Islet precursor cell (in vitro differentiated cells): ENCODE measurements around the gene CEP170.
"Not testable (repeated sequence)": the region's sequence is repeated elsewhere in the genome, so short reads cannot be mapped to it uniquely, and the experiment has no call there.

ENCODE experiments used
- DNase-seq: peaks from one replicate; pipeline ENCODE4 v3.0.0-alpha.2; 2018

CEP170 gene

GRCh38 chr1:243230914-243231313 is 24.2 kb downstream of the CEP170 start:
- DNase-seq = no peak

DNA sequence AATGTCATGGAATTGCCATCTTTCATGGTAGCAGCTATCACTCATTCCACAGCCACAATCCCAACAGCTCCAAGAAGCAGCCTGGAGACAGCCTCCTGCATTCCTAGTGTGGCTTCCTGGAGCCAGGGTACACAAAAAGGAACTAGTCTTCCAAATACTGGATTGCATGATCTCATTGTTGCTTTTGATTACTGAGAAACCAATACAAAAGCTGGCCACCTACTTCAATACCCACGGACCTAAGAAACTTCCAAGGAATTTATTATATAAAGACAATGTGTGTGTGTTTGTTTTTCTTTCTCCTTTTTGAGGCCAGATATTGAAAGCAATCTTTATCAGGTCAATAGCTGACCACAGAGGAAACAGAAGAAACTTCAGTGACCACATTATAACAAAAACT is 25.6 kb downstream of the CEP170 start:
- no peak for DNase-seq

GRCh38 chr1:243227622-243228021 is 27.5 kb downstream of the CEP170 start:
- no peak for DNase-seq

- DNase-seq = no peak
Measured at GRCh38 chr1:243218059-243218458, 37.0 kb downstream of the CEP170 start.

GRCh38 chr1:243217349-243217748 is 37.7 kb downstream of the CEP170 start:
- DNase-seq = no peak

- DNase-seq = no peak
Measured at GRCh38 chr1:243216741-243217140, 38.3 kb downstream of the CEP170 start.

DNA sequence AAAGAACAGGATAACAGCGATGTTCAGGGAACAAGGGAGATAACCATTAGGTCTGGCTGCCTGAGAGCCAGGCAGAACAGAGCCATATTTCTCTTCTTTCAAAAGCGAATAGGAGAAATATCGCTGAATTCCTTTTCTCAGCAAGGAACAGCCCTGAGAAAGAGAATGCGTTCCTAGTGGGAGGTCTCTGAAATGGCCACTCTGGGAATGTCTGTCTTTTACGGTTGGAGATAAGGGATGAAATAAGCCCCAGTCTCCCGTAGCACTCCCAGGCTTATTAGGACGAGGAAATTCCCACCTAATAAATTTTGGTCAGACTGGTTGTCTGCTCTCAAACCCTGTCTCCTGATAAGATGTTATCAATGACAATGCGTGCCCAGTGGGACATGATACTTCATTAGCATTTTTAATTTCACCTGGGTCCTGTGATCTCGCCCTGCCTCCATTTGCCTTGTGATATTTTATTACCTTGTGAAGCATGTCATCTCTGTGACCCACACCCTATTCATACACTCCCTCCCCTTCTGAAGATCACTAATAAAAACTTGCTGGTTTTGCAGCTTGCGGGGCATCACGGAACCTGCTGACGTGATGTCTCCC is 39.7 kb downstream of the CEP170 start:
- not testable (repeated sequence) for DNase-seq

DNA sequence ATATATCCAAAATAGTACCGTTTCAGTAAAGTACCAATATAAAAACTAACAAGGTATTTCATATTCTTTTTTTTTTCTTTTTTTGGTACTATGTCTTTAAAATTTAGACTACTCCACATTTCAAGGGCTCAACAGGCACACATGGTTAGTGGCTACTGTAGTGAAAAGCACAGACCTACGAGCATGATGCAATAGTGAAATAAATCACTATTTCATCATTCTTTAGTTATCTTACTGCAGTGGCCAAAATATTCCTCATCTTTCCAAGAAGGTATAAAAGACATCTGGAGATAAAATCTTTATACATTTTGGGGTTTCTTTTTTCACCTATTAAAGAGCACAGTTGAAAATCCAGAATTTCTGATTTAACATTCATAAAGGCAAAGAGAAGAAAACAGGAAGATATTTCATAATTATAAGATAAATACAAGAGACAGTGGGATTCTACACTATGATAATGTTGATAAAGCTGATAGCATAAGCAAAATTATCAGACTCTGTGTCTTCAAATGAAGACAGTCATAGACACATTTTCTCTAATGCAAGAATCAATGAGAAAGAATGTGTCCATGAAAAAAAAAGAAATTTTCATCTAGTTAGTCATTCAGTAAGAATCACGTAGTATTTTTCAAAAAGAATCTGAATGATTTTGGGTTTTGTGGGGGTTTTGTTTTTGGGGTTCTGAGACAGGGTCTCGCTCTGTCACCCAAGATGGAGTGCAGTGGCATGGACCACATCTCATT is 41.9 kb downstream of the CEP170 start:
- DNase-seq = no peak

DNA sequence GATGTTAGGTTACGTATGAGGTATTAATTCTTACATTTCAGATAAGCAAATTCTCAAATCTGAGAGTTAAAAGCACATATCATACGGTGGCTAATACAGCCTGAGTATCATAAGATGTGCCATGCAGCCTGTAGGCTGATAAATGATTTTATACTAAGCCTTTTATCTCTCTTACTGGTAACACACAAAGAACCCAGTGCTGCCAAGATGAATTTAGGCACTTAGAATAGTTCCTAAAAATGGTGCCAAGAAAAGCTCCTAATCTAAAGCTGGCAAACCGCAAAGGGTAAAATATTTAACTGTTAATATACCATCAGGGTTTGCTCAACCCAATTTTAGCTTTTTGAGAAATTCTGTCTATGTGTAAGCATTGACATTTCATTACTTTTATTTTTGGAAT is 43.1 kb downstream of the CEP170 start:
- not testable (repeated sequence) for DNase-seq

DNA sequence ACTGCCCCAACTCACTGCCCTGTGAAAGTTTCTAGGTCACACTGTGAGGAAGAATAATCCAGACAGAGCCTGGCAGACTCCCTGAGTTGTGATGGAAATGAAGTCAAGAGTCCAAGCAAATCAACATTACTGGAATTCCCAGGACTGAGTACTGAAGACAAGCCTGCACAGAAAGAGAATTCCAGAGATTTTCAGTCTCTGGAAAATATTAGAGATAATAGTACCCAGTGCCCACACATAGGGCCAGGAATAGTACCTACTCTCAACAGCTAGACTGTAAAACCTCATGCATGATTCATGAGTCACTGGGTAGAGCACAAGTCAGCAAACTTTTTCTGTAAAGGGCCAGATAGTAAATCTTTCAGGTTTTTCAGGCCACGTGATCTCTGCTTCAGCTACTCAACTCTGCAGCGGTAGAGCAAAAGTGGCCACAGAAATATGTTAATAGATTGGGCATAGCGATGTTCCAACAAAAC is 50.0 kb downstream of the CEP170 start:
- DNase-seq = peak; percentile 70

- not testable (repeated sequence) for DNase-seq
Measured at GRCh38 chr1:243204336-243204735, 50.7 kb downstream of the CEP170 start.

DNA sequence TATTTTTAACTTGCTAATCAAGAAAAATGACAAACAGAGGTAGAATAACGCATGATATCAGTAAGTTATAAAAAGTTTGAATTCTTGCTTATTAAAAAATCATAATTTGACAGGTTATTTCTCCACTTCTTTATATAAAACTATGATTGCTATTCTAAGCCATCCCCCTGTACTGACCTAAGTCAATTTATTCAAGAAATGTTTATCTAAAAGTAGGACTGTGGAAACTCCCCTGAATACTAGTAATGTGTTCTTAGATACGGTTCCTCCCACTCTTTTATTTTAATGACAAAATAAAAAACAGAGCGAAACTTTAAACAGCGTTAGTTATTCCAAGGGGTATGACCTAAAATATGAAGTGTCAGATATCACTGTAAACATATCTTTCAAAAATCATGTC is 51.9 kb downstream of the CEP170 start:
- DNase-seq = not testable (repeated sequence)

GRCh38 chr1:243201316-243201715 is 53.8 kb downstream of the CEP170 start:
- not testable (repeated sequence) for DNase-seq

DNA sequence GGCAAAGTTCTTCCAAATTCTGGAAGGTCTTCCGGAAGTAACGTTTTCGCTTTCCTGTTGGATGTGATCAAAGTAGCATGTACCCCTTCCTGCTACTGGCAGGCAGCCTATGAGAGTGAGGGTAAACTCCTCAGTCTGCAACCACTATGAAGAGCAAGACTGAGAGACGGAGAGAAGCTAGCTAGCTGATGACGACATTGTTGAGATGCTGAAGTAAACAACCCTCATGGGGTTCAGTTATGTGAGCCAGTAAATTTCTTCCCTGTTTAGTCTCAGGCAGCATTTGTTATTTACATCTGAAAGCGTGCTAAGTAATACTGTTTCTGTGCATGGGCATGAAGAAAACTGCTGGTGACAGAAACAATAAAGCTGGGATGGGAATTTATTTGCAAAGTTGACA is 57.6 kb downstream of the CEP170 start:
- not testable (repeated sequence) for DNase-seq

GRCh38 chr1:243193330-243193729 is 61.8 kb downstream of the CEP170 start:
- not testable (repeated sequence) for DNase-seq

DNA sequence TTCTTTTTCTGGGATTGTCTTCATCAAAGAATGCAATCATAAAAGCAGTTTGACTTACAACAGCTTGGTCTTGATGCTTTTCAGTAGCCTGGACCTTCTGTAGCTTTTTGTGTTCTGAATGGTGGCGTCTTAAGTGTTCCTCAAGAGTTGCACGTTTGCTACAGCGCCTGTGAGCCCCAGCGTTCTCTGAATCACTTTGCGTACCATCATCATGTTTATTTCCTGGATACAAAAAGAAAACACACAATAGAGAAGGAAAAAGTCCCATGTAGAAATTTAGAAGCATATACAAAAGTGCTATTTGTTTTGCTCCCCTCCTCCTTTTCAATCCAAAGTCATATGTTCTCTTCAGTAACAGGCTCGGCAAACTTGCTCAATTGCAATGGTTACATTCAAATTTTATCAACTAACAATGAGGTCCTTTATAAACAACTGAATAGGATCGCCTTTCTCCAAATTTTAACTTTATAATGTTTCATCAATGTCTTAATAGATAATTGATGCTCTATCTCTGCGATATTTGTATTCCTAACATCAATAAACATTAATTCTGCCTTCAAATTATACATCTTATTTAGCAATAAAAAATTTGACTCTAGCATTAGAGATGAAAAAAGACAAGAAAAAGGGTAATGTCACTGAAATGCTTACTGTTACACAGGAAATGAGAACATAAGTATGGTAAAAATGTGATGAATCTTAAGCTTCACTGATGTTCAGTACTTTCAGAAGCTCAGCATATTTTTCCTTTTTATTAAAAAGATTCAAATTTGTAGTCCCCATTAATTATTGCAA is 68.7 kb downstream of the CEP170 start:
- not testable (repeated sequence) for DNase-seq

DNA sequence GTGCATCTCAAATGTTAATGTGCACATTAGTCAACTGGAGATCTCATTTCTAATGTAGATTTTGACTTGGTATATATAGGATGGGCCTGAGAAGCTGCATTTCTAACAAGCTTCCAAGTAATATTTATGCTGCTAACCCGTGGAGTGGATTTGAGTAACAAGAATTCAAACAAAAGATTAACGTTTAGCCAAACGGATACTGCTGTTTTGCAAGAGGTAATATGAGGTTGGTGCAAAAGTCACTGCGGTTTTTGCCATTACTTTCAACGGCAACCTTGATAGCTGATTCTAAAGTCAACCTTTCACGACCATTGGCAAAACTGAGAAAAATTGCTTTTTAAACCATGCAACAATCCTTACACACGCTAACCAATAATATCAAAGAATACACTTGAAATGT is 70.3 kb downstream of the CEP170 start:
- not testable (repeated sequence) for DNase-seq

DNA sequence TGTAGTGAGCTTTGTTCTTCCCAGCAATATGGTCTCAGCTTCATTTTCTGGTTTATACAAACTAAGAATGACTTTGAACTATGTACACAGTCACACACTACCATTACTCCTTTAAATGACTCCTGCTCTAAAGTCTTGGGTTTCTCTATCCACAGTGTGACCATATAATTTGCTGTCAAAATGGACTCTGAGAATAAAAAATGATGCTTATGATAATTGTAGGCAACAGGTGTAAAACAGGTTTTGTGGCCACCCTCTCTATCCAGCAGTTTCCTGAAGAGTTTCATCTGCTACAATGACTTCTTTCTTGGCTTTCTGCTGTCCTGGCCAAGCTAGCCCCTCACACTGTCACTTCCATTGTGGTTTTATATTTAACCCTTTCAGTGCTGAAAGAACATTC is 71.4 kb downstream of the CEP170 start:
- DNase-seq = not testable (repeated sequence)

DNA sequence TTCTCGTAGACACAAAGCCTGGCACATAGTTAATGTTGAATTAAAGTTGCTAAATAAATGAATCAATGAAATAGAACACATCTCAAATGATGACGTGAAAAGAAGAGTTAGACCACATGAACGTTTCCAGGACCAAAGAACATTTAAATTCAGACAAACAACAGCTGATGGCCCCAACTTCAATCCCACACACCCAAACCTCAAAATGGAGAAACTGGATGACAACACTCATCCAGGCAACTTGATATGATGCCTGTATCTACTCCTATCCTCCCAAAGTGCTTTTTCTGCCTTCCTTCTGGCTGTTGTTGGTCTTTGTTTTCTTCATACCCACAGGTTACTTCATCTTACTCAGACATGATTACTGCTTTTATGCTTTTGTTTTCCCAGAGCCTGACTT is 71.9 kb downstream of the CEP170 start:
- not testable (repeated sequence) for DNase-seq

GRCh38 chr1:243179720-243180119 is 75.4 kb downstream of the CEP170 start:
- no peak for DNase-seq

DNA sequence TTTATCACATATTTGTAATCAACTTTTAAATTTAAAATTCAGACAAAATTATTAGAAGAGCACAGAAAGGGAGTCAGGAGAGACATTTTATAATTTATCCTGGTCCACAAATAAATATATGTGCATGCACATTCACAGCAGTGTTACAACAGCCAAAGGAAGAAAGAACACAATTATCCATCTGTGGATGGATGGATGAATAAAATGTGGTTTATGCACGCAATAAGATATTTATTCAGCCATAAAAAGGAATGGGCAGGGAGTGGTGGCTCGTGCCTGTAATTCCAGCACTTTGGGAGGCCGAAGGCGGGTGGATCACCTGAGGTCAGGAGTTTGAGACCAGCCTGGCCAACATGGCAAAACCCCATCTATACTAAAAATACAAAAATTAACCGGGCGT is 77.3 kb downstream of the CEP170 start:
- not testable (repeated sequence) for DNase-seq

DNA sequence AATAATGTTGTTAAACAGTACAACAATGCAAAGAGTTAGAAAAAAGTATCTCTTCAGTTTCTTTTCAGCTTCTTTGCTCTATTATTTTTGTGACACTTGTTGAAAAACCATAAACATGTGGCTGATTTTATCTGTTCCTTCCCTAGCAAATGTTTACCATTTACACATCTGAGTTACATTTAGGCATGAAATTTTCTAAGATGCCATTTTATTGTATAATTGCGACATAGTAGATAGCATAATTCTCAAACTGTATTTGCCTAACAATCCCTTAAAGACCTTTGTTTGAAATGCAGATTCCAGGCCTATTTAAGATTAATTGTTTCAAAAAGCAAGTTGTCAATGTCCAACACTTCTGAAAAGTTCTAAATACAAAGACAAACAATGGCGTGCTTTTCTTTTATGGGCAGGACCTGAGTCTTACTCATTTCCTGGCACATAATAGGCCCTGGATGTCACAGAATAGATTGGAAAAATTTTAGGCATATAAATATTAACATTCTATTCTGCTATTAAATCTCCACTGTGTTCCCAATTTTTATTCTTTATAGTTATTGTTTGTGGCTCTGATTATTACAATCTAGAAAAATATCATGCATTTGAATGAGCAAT is 81.2 kb downstream of the CEP170 start:
- DNase-seq = not testable (repeated sequence)

- not testable (repeated sequence) for DNase-seq
Measured at GRCh38 chr1:243164911-243165310, 90.2 kb downstream of the CEP170 start.
